ENCODE measurements around the gene EPHB4.

The EPHB4 gene

DNA sequence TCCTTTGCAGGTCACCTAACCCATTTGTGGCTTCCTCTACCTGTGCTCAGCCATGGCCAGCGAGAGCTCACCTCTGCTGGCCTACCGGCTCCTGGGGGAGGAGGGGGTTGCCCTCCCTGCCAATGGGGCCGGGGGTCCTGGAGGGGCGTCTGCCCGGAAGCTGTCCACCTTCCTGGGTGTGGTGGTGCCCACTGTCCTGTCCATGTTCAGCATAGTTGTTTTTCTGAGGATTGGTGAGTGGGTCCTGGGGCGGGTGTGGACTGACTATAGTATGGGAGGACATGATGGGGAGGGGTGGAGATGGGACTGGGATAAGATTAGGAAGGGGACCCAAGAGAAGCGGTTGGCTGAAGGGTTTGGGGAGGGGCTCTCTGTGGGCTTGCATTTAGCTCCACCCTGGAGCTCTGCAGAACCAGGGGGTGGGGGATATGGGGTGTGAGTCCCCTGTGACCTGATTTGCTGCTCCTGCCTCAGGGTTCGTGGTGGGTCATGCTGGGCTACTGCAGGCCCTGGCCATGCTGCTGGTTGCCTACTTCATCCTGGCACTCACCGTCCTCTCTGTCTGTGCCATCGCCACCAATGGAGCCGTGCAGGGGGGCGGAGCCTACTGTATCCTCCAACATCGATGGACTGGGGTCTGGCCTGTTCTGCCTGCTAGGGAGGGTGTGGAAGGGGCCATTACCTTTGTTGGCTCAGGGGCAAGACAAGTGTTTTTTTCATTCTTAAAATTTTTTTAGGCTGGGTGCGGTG lies 27.0 kb upstream of the EPHB4 start:
- DNase-seq, result no peak

DNA sequence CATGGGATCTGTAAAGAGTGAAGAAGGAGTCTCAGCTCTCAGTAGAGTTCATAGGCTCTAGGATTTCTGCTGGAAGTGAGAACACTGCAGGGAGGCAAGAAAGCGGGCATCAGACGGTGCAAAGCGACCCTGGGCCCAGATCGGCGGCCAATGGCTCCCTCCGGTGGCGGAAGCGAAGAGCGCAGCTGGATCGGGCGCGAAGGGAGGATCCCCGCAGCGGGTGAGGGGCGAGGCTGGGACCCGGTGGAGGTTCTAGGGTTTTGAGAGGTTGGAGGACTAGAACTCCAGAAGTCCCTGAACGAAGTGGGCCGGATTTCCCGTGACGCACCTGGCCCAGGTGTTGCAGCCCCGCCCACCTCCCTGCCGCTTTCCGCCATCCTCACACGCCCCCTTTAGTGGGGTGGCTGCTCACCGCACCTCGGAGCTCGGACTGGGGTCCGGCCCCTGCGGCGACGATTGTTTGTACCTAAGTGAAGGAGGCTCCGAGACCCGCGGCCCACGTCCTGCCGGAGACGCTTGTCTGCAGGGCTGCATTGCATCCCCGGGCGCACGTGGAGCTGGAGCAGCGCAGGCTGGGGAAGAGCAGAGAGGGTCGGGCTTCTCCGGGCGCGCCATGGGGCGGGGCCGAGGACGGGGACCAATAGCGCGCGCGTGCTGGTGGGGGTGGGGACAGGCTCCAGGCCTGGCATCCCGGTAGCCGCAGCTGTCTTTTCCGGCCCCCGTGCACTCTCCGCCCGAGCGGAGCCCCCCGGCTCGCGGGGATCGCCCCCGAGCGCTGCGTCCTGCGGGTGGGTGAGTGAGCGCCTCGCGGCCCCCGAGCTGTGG lies 24.9 kb upstream of the EPHB4 start, which contains the start of gene SLC12A9:
TSS of gene SLC12A9 (plus strand) at position 666 of the 825 bp plus-strand sequence. CDS start 1,485 bp downstream, outside the sequence.
- DNase-seq, result peak; percentile 93

DNA sequence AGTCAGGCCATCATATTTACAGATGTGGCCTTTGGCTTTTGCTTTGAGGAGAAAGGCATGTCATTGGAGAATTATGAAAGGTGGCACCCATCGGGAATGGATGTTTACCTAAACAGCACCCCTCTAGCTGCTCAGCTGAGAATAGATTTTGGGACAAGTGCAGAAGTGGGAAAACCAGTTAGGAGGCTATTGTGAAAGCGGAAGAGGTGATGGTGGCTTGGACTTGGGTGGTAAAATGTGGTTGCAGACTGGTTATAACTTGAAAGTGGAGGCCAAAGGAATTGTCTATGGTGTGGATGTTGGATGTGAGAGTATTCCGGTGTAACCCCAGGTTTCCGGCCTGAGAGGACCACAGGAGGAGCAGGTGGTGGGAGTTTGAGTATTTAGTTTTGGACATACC lies 20.0 kb upstream of the EPHB4 start:
- DNase-seq, result no peak

DNA sequence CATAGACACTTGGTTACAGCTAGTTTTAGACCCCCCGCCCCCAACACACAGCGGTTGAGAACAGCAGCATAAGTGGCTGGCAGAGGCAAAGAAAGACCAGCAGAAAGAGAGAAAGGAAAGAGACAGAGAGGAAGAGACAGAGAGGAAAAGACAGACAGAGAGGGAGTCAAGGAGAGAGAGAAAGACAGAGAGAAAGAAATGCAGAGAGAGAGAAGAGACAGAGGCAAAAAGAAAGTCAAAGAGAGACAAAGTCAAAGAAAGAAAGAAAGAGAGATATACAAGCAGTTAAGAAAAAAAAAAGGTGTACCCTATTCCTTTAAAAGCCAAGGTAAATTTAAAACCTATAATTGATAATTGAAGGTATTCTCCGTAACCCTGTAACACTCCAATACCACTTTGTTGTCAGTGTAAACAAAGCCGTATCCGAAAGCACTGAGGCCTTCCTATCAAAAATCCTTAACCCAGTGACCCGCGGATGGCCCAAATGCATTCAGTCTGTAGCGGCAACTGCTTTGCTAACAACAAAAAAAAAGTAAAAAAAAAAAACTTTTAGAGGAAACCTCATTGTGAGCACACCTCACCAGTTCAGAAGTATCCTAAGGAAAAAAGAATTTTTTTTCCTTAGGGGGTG lies 13.3 kb upstream of the EPHB4 start:
- no peak for DNase-seq

DNA sequence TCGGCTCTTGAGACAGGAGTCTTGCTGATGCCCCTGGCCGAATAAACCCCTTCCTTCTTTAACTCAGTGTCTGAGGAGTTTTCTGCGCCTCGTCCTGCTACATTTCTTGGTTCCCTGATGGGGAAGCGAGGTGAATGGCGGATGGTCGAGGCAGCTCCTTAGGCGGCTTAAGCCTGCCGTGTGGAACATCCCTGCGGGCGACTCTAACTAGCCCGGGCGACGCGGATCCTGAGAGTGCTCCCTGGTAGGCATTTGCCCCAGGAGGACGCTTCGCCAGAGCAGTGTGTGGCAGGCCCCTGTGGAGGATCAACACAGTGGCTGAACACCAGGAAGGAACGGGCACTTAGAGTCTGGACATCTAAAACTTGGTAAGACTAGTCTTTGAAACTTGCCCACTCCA lies 12.0 kb upstream of the EPHB4 start:
- DNase-seq, result no peak

GRCh38 chr7:100837099-100837836 lies 9.9 kb upstream of the EPHB4 start:
- peak; percentile 87 for DNase-seq

DNA sequence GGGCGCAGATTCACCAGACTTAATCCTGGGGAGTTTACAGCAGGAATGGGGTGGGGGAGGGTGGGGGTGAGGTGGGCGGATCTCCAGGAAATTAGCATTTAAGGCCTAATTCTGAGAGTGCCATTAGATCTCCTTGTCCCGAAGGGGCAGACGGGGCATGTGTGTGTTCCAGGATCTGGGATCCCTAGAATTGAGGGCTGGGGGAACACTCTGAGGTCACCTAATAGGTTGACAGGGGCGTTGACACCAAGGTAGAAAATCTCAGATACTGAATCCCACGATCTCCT lies 9.4 kb upstream of the EPHB4 start:
- no peak for DNase-seq

DNA sequence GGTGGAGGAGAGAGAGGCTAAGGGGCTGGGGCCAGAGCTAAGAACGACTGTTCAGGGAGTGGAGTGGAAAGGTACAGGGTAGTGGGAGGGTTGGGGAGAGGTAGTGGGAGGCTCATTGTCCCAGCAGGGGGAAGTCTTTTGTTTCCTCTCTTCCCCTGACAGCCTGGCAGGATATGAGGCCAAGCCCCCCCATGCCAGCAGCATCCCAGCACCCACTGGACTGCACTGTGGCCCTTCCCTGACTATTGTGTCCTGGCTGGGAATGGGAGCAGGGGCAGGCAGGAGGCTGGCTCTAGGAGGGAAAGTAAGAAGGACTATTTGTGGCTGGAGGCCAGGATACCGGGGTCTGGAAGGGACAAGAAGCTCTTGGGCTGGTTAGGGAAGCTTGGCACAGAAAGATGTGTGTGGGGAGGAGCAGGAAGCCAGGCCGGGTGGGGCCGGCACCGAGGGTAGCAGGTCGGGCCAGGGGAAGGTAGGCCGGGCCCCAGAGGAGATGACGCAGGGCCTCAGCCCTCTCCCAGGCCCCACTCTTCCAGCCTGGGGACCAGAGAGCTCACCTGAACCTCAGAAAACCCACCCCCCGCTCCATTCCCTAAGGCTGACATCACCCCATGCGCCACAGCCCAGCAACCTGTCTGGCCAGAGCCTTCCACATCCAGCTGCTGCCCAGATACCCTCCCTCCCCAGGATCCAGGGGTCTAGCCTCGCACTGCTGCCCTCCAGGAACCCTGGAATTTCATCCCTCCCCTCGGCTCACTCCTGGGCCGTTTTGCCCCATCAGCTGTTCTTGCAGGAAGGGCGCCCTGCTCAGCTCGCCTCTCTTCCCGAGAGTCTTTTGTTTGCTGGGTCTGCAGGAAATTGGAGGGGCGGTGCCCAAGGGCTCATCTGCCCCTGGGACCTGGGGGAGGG lies 8.8 kb upstream of the EPHB4 start:
- no peak for DNase-seq

DNA sequence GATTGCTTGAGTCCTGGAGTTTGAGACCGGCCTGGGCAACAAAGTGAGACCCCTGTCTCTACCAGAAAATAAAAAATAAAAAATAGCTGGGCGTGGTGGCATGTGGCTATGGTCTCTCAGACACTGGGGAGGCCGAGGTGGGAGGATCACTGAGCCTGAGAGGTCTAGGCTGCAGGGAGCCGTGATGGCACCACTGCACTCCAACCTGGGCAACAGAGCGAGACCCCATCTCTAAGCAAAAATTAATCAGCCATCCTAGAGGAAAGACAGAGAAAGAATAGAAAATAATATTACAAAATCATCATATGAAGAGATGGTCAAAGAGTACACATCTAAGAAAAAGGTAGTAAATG lies 4.9 kb upstream of the EPHB4 start:
- no peak for DNase-seq

- no peak for DNase-seq
Observed at GRCh38 chr7:100830396-100830795, 3.1 kb upstream of the EPHB4 start.

- DNase-seq, result no peak
Observed at GRCh38 chr7:100829150-100829716, 1.9 kb upstream of the EPHB4 start.

DNA sequence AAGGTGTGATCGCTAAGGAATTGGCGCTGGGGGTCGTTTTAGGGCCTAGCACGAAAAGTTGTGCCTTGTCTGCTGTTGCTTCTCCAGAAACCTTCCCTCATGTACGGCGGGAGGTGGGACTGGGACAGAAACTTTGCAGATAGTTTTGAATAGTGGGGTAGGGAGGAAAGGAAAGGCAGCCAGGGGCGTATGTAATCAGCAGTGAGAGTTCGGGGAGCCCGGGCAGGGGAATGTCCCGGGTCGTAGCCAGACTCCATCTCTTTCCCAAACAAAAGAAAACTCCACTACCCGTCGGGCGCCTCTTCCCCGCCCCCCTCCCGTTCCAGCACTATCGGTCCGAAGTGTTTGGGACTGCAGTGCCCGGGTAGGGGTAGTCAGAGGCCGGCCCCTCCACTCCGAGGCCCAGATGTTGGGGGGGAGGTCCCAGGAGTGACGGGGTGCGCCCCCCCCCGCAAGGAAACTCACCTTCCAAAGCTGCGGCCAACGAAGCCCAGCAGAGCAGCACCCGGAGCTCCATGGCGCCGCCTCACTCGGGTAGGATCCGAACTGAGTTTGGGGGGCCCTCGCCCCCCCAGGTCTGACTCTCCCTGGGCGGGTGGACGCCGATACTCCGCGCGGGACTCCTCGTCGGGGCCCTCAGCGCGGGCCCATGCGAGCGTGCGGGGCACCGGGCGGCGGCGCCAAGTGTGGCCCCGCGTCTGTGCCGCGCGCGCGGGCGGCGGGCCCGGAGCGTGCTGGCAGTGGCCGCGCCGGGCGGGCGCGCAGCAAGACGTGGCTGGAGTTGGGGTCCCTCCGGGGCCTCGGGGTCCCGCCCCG lies 601 bp downstream of the EPHB4 start:
- DNase-seq, result no peak

DNA sequence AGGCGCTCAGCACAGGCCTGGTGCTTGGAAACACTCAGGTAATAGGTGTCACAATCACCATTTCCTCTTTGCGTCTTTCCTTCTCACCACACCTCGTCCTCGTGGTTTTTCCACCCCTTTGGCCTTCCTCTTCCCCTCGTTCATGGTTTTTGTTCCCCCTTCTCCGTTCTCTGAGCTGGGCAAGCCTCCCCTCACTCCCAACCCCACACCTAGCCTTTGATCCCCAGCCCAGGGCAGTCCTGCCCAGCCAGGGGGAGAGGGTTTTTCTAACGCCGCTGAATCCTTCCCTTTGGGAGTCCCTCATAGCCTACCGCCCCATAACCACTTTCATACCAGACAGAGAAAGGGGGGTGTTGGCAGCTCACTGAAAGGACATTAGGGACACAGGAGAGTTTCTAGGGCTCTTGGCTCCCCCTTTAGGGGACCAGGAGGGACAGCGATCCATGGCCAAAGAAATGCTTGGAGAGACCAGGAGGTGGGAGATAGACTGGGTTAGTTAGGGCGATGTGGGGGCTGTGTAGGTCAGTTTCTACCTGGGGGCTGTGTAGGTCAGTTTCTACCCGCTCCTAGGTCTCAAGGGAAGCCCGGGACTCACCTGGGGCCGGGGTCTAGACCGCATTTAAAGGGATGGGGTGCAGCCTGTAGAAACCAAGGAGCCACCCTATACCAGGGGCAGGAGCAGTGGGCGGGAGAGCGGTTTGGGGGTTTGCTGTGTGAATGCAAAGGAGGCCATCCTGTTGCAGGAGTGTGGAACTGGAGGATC lies 1.4 kb downstream of the EPHB4 start:
- no peak for DNase-seq

GRCh38 chr7:100825215-100825671 lies 2.1 kb downstream of the EPHB4 start:
- no peak for DNase-seq

DNA sequence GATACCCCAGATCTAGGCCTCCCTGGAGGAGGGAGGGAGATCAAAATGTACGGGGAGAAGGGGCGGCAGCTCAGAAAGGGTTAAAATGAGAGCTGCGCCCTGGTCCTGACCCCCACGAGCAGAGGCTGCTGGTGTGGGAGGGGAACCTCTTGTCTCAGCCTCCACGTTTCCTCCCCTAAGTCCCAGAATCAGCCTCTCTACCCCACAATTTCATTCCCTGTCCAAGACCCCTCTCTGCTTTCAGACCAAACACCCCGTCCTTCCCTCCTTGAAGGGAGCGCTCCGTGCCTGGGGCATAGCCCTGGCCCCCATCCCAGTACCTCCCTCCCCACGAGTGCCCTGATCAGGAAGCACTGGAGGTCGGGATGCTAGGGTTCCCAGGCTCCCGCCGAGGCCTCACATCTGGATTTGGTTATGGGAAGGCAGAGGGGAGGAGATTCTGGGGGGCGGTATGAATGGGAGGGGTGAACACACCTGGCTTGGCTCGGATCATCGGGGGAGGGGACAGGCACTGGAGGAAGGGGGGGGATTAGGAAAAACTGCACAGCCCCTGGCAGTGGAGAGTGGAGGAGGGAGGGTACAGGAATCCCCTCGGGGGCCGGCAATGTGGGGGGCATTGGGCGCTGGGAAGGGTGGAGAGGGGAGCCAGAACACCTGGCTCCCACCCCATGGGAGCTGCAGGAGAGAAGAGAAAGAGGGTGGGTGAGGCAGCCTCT lies 2.7 kb downstream of the EPHB4 start:
- DNase-seq, result no peak

DNA sequence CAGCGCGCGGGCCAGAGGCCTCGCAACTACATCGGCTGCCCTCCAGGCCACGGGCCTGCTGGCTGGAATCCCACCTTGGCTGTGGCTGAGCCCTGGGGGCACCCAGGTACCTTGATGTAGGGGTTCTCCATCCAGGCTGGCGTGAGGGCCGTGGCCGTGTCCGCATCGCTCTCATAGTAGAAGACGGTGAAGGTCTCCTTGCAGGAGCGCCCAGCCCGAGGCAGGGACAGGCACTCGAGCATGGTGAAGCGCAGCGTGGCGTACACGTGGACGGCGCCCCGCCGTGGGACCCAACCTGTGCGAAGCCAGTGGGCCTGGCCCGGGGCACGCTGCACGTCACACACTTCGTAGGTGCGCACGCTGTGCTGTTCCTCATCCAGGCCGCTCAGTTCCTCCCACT lies 3.8 kb downstream of the EPHB4 start:
- no peak for DNase-seq

- no peak for DNase-seq
Observed at GRCh38 chr7:100823140-100823525, 4.2 kb downstream of the EPHB4 start.

GRCh38 chr7:100822236-100823139 lies 4.8 kb downstream of the EPHB4 start:
- no peak for DNase-seq

All from CD4-positive, alpha-beta T cell treated with Interleukin-6 for 4 hours (primary cell).